Ishikawa (cell line): ENCODE measurements around the gene PTPN18.

Experiments
- CEBPB ChIP-seq: IDR thresholded peaks from 2 replicates; pipeline ENCODE4 v1.6.1; 2012
- CREB1 ChIP-seq: IDR thresholded peaks from 2 replicates; pipeline ENCODE4 v1.6.1; 2012; ENCODE audit warnings: low read depth
- EGR1 ChIP-seq: IDR thresholded peaks from 2 replicates; pipeline ENCODE4 v1.6.1; 2012
- EP300 ChIP-seq: IDR thresholded peaks from 2 replicates; pipeline ENCODE4 v1.6.1; 2012; ENCODE audit warnings: borderline replicate concordance
- FOXM1 ChIP-seq: IDR thresholded peaks from 2 replicates; pipeline ENCODE4 v1.6.1; 2012; ENCODE audit warnings: low read depth, borderline replicate concordance
- MAX ChIP-seq: IDR thresholded peaks from 2 replicates; pipeline ENCODE4 v1.6.1; 2012
- NFIC ChIP-seq: IDR thresholded peaks from 2 replicates; pipeline ENCODE4 v1.6.1; 2012
- RAD21 ChIP-seq: IDR thresholded peaks from 2 replicates; pipeline ENCODE4 v1.6.1; 2012; ENCODE audit warnings: low read depth
- REST ChIP-seq: IDR thresholded peaks from 2 replicates; pipeline ENCODE4 v1.6.1; 2012; ENCODE audit warnings: low read depth, mild to moderate bottlenecking
- TAF1 ChIP-seq: IDR thresholded peaks from 2 replicates; pipeline ENCODE4 v1.6.1; 2012; ENCODE audit warnings: low read depth, mild to moderate bottlenecking
- TCF12 ChIP-seq: IDR thresholded peaks from 2 replicates; pipeline ENCODE4 v1.6.1; 2012; ENCODE audit warnings: low read depth
- TEAD4 ChIP-seq: IDR thresholded peaks from 2 replicates; pipeline ENCODE4 v1.6.1; 2012
- USF1 ChIP-seq: IDR thresholded peaks from 2 replicates; pipeline ENCODE4 v1.6.1; 2012
- YY1 ChIP-seq: IDR thresholded peaks from 2 replicates; pipeline ENCODE4 v1.6.1; 2012; ENCODE audit warnings: low read depth
- ZBTB7A ChIP-seq: IDR thresholded peaks from 2 replicates; pipeline ENCODE4 v1.6.1; 2012; ENCODE audit warnings: low read depth

PTPN18 gene

GRCh38 chr2:130346741-130347066, 9.2 kb upstream of the PTPN18 start:
- TF ChIP-seq YY1: no peak
- TF ChIP-seq NFIC: no peak
- no peak for TF ChIP-seq TAF1
- TF ChIP-seq USF1: no peak
- TF ChIP-seq TCF12: no peak
- TF ChIP-seq TEAD4: no peak
- no peak for TF ChIP-seq REST
- TF ChIP-seq FOXM1: no peak
- TF ChIP-seq CREB1: no peak
- no peak for TF ChIP-seq EP300

- no peak for TF ChIP-seq TCF12
- TF ChIP-seq FOXM1: no peak
- no peak for TF ChIP-seq TAF1
- TF ChIP-seq ZBTB7A: no peak
- TF ChIP-seq CEBPB: no peak
- TF ChIP-seq TEAD4: no peak
- TF ChIP-seq USF1: no peak
- no peak for TF ChIP-seq YY1
- TF ChIP-seq NFIC: no peak
- no peak for TF ChIP-seq CREB1
- TF ChIP-seq EGR1: no peak
- TF ChIP-seq MAX: no peak
- no peak for TF ChIP-seq RAD21
- no peak for TF ChIP-seq EP300
- no peak for TF ChIP-seq REST
Observed at GRCh38 chr2:130347220-130347925, 8.5 kb upstream of the PTPN18 start.

- TF ChIP-seq YY1 (no peak), CEBPB (no peak), MAX (no peak), NFIC (no peak), USF1 (no peak), EGR1 (no peak), FOXM1 (no peak), TCF12 (no peak), TAF1 (no peak), REST (no peak), RAD21 (no peak)
Observed at GRCh38 chr2:130349174-130349573, 6.7 kb upstream of the PTPN18 start.

GRCh38 chr2:130351711-130352110, 4.1 kb upstream of the PTPN18 start:
- no peak for TF ChIP-seq ZBTB7A
- TF ChIP-seq EGR1: no peak
- TF ChIP-seq USF1: no peak
- no peak for TF ChIP-seq CEBPB
- TF ChIP-seq NFIC: no peak
- TF ChIP-seq TAF1: no peak
- TF ChIP-seq REST: no peak
- TF ChIP-seq TCF12: no peak
- TF ChIP-seq RAD21: no peak
